K562 (cell line): ENCODE measurements around the gene MEA1. TPM values are rescaled to one million over a fixed set of nuclear protein-coding genes. Genes with fewer than 3 reads are reported as not detected.

ENCODE experiments used
- CBFB ChIP-seq: sonication (generic); formaldehyde crosslinking; IDR thresholded peaks from 2 replicates; pipeline ENCODE4 v1.4.0; 2020; ENCODE audit warnings: mild to moderate bottlenecking, missing genetic modification reagents
- DPF2 ChIP-seq: fragments of 450-650 bp; IDR thresholded peaks from 2 replicates; pipeline ENCODE4 v1.6.1; 2016
- GABPA ChIP-seq: fragments of 200-800 bp; sonication (Bioruptor generic); conservative IDR thresholded peaks from 2 replicates; pipeline ENCODE4 v1.6.1; 2016; ENCODE audit warnings: low read depth, missing genetic modification characterization, missing compliant biosample characterization
- GTF2F1 ChIP-seq: IDR thresholded peaks from 2 replicates; pipeline ENCODE4 v1.6.1; 2011; ENCODE audit warnings: low read depth, low read length, improper control_type of control experiment
- HCFC1 ChIP-seq: IDR thresholded peaks from 2 replicates; pipeline ENCODE4 v1.6.1; 2012; ENCODE audit warnings: low read depth, low read length, improper control_type of control experiment
- HEY1 ChIP-seq: fragments of 250-450 bp; sonication (Bioruptor Pico); IDR thresholded peaks from 2 replicates; pipeline ENCODE4 v1.5.0; 2020; ENCODE audit warnings: mild to moderate bottlenecking, moderate library complexity, borderline replicate concordance
- LCOR ChIP-seq: sonication (generic); formaldehyde crosslinking; IDR thresholded peaks from 2 replicates; pipeline ENCODE4 v1.8.0; 2022; ENCODE audit warnings: mild to moderate bottlenecking, missing genetic modification reagents
- MTA1 ChIP-seq: fragments of 450-650 bp; IDR thresholded peaks from 2 replicates; pipeline ENCODE4 v1.6.1; 2017; ENCODE audit warnings: borderline replicate concordance
- POLR2A ChIP-seq: fragments of 450-650 bp; conservative IDR thresholded peaks from 2 replicates; pipeline ENCODE4 v1.6.1; 2016
- RAD21 ChIP-seq, 2 experiments: fragments of 250-450 bp in 1 of 2; fragments of 450-650 bp in 1 of 2; sonication (Bioruptor Pico) in 1 of 2; formaldehyde crosslinking in 1 of 2; IDR thresholded peaks in 1 of 2; conservative IDR thresholded peaks in 1 of 2; 2 replicates each; pipeline versions ENCODE4 v1.4.0 to v1.8.0; 2020 to 2022; ENCODE audit warnings: mild to moderate bottlenecking in 2 of 2, moderate library complexity in 1 of 2
- RCOR1 ChIP-seq, 2 experiments: IDR thresholded peaks; 2 replicates each; pipeline ENCODE4 v1.6.1; 2012; ENCODE audit warnings: low read depth in 2 of 2, low read length in 2 of 2, borderline replicate concordance in 1 of 2, improper control_type of control experiment in 1 of 2
- U2AF2 ChIP-seq: fragments of 200-400 bp; formaldehyde crosslinking; optimal IDR thresholded peaks from 2 replicates; pipeline ENCODE3; 2017; ENCODE audit warnings: low read depth, mild to moderate bottlenecking, low read length
- ZNF197 ChIP-seq: fragments of 200-800 bp; sonication (Bioruptor generic); IDR thresholded peaks from 2 replicates; pipeline ENCODE4 v1.6.1; 2016; ENCODE audit warnings: low read depth, missing genetic modification characterization, missing compliant biosample characterization
- ZNF239 ChIP-seq: fragments of 250-450 bp; sonication (Bioruptor Pico); IDR thresholded peaks from 2 replicates; pipeline ENCODE4 v1.4.0; 2020; ENCODE audit warnings: mild to moderate bottlenecking
- ZNF75A ChIP-seq: fragments of 450-650 bp; formaldehyde crosslinking; IDR thresholded peaks from 2 replicates; pipeline ENCODE4 v1.4.0; 2020; ENCODE audit warnings: mild to moderate bottlenecking
- polyA plus RNA-seq, 8 experiments: library from polyadenylated mRNA; depleted of rRNA in 4 of 8; stranded (reverse) in 5 of 8; unstranded in 3 of 8; fragments of >200 nt; fragmentation: Nextera tagmentation in 2 of 8; fragmentation: Illumina TruSeq in 1 of 8; extraction: Ambion mirVana in 2 of 8; extraction: Trizol in 1 of 8; gene quantifications; 2 replicates each; pipeline versions ENCODE4 v1.2.1 to v1.2.3, GENCODE V29; 2011 to 2014; ENCODE audit warnings: inconsistent platforms in 1 of 8, missing spikeins in 1 of 8
- total RNA-seq, 7 experiments: library from RNA; depleted of rRNA in 6 of 7; stranded (reverse); fragments of >200 nt in 6 of 7; fragmentation: Illumina TruSeq in 2 of 7; extraction: Trizol in 2 of 7; gene quantifications; 2 replicates each; pipeline versions ENCODE4 v1.2.1 to v1.2.3, GENCODE V29; 2011 to 2021; ENCODE audit warnings: low replicate concordance in 1 of 7
- TF ChIP-seq, protein P1 (sequence below): fragments of 450-650 bp; IDR thresholded peaks from 2 replicates; pipeline ENCODE4 v1.7.1; 2018; ENCODE audit warnings: mild to moderate bottlenecking, low read depth; ENCODE audit not compliant: partially characterized antibody
- TF ChIP-seq, protein P2 (sequence below): fragments of 450-650 bp; IDR thresholded peaks from 2 replicates; pipeline ENCODE4 v1.6.1; 2016; ENCODE audit warnings: low read depth, mild to moderate bottlenecking, moderate library complexity
- TF ChIP-seq, protein P3 (sequence below): fragments of 250-450 bp; sonication (Bioruptor Pico); IDR thresholded peaks from 2 replicates; pipeline ENCODE4 v1.8.0; 2021; ENCODE audit warnings: moderate library complexity, mild to moderate bottlenecking, inconsistent platforms
- TF ChIP-seq, protein P4 (sequence below): sonication (generic); formaldehyde crosslinking; IDR thresholded peaks from 2 replicates; pipeline ENCODE4 v1.8.0; 2022; ENCODE audit warnings: mild to moderate bottlenecking, missing genetic modification reagents
- TF ChIP-seq, protein P5 (sequence below): sonication (generic); formaldehyde crosslinking; IDR thresholded peaks from 2 replicates; pipeline ENCODE4 v1.4.0; 2020; ENCODE audit warnings: mild to moderate bottlenecking, missing genetic modification reagents
- TF ChIP-seq, protein P6 (sequence below): fragments of 250-450 bp; sonication (Bioruptor Pico); IDR thresholded peaks from 2 replicates; pipeline ENCODE4 v1.8.0; 2022; ENCODE audit warnings: moderate library complexity, mild to moderate bottlenecking, inconsistent platforms
- TF ChIP-seq, protein P7 (sequence below): IDR thresholded peaks from 2 replicates; pipeline ENCODE4 v1.6.1; 2011; ENCODE audit not compliant: insufficient read length; ENCODE audit errors: extremely low read depth

Gene MEA1
- total and polyA plus RNA-seq, 9 of the 15 experiments (the other 6 are each of a cell fraction or from before 2014, with no cell fraction given): 86.8 to 210 (median 152) TPM

DNA sequence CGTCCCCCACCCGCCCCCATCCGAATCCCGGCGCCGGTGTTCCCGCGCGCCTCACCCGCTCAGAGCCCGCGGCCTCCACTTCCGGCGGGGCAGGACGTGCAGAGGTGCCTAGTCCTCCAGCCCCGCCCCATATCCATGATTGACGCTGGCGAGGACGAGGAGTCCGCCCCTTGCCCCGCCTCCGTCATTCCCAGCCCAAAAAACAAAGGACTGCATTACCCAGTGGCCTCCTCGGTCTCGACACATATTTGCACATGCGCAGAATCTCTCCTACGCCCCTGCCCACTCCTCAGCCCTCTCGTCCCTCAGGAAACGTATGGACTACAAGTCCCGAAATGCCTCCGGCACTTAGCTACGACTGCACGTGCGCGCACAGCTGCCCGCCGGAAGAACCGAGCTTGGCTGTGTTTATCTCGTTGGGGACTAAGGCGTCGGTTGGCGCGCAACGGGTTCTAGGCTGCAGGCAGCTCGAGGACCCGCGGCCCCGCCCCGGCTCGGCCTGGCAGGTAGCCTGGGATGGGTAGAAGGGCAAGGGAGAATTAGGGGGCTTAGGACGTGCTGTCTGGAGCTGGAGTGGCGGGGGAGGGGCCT, at the start of gene MEA1, which contains the start of gene KLHDC3 (continued):
- TF ChIP-seq, protein P1, sequence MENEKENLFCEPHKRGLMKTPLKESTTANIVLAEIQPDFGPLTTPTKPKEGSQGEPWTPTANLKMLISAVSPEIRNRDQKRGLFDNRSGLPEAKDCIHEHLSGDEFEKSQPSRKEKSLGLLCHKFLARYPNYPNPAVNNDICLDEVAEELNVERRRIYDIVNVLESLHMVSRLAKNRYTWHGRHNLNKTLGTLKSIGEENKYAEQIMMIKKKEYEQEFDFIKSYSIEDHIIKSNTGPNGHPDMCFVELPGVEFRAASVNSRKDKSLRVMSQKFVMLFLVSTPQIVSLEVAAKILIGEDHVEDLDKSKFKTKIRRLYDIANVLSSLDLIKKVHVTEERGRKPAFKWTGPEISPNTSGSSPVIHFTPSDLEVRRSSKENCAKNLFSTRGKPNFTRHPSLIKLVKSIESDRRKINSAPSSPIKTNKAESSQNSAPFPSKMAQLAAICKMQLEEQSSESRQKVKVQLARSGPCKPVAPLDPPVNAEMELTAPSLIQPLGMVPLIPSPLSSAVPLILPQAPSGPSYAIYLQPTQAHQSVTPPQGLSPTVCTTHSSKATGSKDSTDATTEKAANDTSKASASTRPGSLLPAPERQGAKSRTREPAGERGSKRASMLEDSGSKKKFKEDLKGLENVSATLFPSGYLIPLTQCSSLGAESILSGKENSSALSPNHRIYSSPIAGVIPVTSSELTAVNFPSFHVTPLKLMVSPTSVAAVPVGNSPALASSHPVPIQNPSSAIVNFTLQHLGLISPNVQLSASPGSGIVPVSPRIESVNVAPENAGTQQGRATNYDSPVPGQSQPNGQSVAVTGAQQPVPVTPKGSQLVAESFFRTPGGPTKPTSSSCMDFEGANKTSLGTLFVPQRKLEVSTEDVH: peak; percentile 87
- no peak for TF ChIP-seq CBFB
- peak; percentile 95 for TF ChIP-seq GABPA
- TF ChIP-seq, protein P2, sequence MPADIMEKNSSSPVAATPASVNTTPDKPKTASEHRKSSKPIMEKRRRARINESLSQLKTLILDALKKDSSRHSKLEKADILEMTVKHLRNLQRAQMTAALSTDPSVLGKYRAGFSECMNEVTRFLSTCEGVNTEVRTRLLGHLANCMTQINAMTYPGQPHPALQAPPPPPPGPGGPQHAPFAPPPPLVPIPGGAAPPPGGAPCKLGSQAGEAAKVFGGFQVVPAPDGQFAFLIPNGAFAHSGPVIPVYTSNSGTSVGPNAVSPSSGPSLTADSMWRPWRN: no peak
- TF ChIP-seq GTF2F1: no peak
- TF ChIP-seq HCFC1: peak; percentile 99
- TF ChIP-seq, protein P3, sequence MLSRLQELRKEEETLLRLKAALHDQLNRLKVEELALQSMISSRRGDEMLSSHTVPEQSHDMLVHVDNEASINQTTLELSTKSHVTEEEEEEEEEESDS (CRISPR knock-in tag): no peak
- TF ChIP-seq ZNF75A (CRISPR knock-in tag): no peak
- peak; percentile 71 for TF ChIP-seq POLR2A
- no peak; the same call in 1 of the 2 replicates for TF ChIP-seq ZNF197 (CRISPR knock-in tag)
- TF ChIP-seq HEY1 (CRISPR knock-in tag): no peak
- TF ChIP-seq LCOR: peak; percentile 99
- TF ChIP-seq, protein P4, sequence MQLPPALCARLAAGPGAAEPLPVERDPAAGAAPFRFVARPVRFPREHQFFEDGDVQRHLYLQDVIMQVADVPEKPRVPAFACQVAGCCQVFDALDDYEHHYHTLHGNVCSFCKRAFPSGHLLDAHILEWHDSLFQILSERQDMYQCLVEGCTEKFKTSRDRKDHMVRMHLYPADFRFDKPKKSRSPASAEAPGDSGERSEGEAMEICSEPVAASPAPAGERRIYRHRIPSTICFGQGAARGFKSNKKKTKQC: 0 out of 2 replicates have a peak, but pooled peaks have one; percentile 14
- no peak for TF ChIP-seq U2AF2
- TF ChIP-seq, protein P5, sequence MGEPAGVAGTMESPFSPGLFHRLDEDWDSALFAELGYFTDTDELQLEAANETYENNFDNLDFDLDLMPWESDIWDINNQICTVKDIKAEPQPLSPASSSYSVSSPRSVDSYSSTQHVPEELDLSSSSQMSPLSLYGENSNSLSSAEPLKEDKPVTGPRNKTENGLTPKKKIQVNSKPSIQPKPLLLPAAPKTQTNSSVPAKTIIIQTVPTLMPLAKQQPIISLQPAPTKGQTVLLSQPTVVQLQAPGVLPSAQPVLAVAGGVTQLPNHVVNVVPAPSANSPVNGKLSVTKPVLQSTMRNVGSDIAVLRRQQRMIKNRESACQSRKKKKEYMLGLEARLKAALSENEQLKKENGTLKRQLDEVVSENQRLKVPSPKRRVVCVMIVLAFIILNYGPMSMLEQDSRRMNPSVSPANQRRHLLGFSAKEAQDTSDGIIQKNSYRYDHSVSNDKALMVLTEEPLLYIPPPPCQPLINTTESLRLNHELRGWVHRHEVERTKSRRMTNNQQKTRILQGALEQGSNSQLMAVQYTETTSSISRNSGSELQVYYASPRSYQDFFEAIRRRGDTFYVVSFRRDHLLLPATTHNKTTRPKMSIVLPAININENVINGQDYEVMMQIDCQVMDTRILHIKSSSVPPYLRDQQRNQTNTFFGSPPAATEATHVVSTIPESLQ: peak; percentile 6; the same call in 1 of the 2 replicates
- TF ChIP-seq, protein P6, sequence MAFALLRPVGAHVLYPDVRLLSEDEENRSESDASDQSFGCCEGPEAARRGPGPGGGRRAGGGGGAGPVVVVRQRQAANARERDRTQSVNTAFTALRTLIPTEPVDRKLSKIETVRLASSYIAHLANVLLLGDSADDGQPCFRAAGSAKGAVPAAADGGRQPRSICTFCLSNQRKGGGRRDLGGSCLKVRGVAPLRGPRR (CRISPR knock-in tag): no peak
- TF ChIP-seq RCOR1 (IDR thresholded peaks at IDR 0.05; ENCODE audit: borderline replicate concordance in 1 of 2, low read depth in 2 of 2, low read length in 2 of 2): 0 out of 4 replicates have a peak, but pooled peaks of 1 of the 2 experiments have one; percentile 19
- no peak for TF ChIP-seq DPF2
- TF ChIP-seq MTA1: no peak; the same call in 1 of the 2 replicates
- TF ChIP-seq ZNF239 (CRISPR knock-in tag): no peak
- no peak for TF ChIP-seq RAD21 (CRISPR knock-in tag; conservative IDR thresholded peaks at IDR 0.05 in 1 of 2, IDR thresholded peaks at IDR 0.05 in 1 of 2)
- TF ChIP-seq, protein P7, sequence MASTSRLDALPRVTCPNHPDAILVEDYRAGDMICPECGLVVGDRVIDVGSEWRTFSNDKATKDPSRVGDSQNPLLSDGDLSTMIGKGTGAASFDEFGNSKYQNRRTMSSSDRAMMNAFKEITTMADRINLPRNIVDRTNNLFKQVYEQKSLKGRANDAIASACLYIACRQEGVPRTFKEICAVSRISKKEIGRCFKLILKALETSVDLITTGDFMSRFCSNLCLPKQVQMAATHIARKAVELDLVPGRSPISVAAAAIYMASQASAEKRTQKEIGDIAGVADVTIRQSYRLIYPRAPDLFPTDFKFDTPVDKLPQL: no peak
